ENCODE results near the gene TMEM207.

DNA sequence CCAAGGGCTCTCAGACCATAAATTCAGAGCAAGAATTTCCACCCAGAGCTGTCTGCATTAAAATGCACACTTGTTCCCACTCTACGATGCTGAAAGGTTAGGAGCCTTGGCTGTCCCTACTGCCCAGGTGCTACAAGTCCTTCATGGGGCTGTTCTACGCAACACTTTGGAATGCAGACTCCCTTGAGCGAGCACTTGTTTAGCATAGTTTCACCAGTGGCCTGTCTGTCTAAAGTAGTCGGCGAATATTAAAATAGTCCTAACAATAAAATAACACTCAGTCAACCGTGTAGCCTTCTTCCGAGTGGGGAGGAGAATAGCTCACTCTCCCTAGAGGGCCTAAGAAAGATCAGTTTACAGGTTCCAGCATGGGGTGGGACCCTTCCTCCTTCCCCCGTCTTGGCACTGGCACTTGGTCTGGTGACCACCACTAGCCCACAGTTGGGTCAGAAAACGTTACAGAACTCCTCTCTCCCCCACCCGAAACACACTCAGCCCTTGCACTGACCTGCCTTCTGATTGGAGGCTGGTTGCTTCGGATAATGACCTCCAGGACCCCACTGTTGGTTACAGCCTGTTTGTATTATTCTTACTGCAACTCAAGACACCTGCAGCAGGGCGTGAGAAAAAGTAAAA lies 62.0 kb downstream of the TMEM207 start, which contains the start of gene CLDN16:
- no peak for TF ChIP-seq EZH2 (IDR thresholded peaks at IDR 0.05; ENCODE audit: borderline replicate concordance)
- TF ChIP-seq, protein P1, sequence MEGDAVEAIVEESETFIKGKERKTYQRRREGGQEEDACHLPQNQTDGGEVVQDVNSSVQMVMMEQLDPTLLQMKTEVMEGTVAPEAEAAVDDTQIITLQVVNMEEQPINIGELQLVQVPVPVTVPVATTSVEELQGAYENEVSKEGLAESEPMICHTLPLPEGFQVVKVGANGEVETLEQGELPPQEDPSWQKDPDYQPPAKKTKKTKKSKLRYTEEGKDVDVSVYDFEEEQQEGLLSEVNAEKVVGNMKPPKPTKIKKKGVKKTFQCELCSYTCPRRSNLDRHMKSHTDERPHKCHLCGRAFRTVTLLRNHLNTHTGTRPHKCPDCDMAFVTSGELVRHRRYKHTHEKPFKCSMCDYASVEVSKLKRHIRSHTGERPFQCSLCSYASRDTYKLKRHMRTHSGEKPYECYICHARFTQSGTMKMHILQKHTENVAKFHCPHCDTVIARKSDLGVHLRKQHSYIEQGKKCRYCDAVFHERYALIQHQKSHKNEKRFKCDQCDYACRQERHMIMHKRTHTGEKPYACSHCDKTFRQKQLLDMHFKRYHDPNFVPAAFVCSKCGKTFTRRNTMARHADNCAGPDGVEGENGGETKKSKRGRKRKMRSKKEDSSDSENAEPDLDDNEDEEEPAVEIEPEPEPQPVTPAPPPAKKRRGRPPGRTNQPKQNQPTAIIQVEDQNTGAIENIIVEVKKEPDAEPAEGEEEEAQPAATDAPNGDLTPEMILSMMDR (IDR thresholded peaks at IDR 0.05; ENCODE audit: poor library complexity) = no peak
